GM12878 (cell line): ENCODE measurements around the gene TMEM181. TPM values are rescaled to one million over a fixed set of nuclear protein-coding genes. Genes with fewer than 3 reads are reported as not detected.

Experiments
- ATF2 ChIP-seq: IDR thresholded peaks from 2 replicates; pipeline ENCODE4 v1.6.1; 2012; ENCODE audit warnings: low read length, inconsistent platforms
- CTCF ChIP-seq, 3 experiments: IDR thresholded peaks in 2 of 3; conservative IDR thresholded peaks in 1 of 3; 2 replicates each; pipeline ENCODE4 v1.5.1; 2011; ENCODE audit warnings: low read depth in 3 of 3, low read length in 3 of 3, mild to moderate bottlenecking in 3 of 3, control low read depth in 2 of 3, moderate library complexity in 2 of 3, inconsistent platforms in 1 of 3, mixed read lengths in 1 of 3; ENCODE audit not compliant: control insufficient read depth in 2 of 3, insufficient read depth in 1 of 3; ENCODE audit errors: extremely low read depth in 1 of 3
- PAX5 ChIP-seq: IDR thresholded peaks from 2 replicates; pipeline ENCODE4 v1.6.1; 2011; ENCODE audit warnings: low read depth, low read length, borderline replicate concordance
- TCF12 ChIP-seq: IDR thresholded peaks from 2 replicates; pipeline ENCODE4 v1.6.1; 2011; ENCODE audit warnings: low read depth, mild to moderate bottlenecking, low read length
- polyA plus RNA-seq, 11 experiments: library from polyadenylated mRNA; depleted of rRNA in 4 of 11; unstranded in 6 of 11; stranded (reverse) in 5 of 11; fragments of >200 nt; fragmentation: Nextera tagmentation in 4 of 11; fragmentation: Illumina TruSeq in 1 of 11; extraction: Ambion mirVana in 4 of 11; extraction: Trizol in 1 of 11; gene quantifications; 1 replicate in 1 of 11; 2 replicates in 10 of 11; pipeline versions ENCODE4 v1.2.1 to v1.2.3, GENCODE V29; 2011 to 2016; ENCODE audit warnings: inconsistent platforms in 2 of 11, missing spikeins in 2 of 11, low read depth in 1 of 11
- total RNA-seq, 4 experiments: library from RNA; depleted of rRNA in 3 of 4; stranded (reverse); fragments of >200 nt in 3 of 4; fragmentation: Illumina TruSeq in 1 of 4; extraction: Trizol in 1 of 4; gene quantifications; 2 replicates each; pipeline versions ENCODE4 v1.2.1 to v1.2.3, GENCODE V29; 2013 to 2021

The TMEM181 gene
- total and polyA plus RNA-seq, 10 of the 15 experiments (the other 5 are each of a cell fraction or from before 2014, with no cell fraction given) = 1.5 to 7.9 (median 5.2) TPM

- no peak for TF ChIP-seq PAX5
- TF ChIP-seq CTCF (IDR thresholded peaks at IDR 0.05 in 2 of 3, conservative IDR thresholded peaks at IDR 0.05 in 1 of 3; ENCODE audit: control insufficient read depth in 2 of 3, extremely low read depth in 1 of 3, insufficient read depth in 1 of 3, low read depth in 3 of 3, low read length in 3 of 3) = no peak
- TF ChIP-seq ATF2 = no peak
- TF ChIP-seq TCF12 = no peak
Measured at GRCh38 chr6:158644231-158645063, 84.6 kb downstream of the TMEM181 start, which contains the start of gene DYNLT1 (continued).
